ENCODE data around the gene WNT11. TPM values are rescaled to one million over a fixed set of nuclear protein-coding genes. Genes with fewer than 3 reads are reported as not detected.

Gene WNT11
- total and polyA plus RNA-seq, 2 of the 13 experiments (the other 11 are each of a cell fraction or from before 2014, with no cell fraction given) = 0.34 to 0.66 TPM

DNA sequence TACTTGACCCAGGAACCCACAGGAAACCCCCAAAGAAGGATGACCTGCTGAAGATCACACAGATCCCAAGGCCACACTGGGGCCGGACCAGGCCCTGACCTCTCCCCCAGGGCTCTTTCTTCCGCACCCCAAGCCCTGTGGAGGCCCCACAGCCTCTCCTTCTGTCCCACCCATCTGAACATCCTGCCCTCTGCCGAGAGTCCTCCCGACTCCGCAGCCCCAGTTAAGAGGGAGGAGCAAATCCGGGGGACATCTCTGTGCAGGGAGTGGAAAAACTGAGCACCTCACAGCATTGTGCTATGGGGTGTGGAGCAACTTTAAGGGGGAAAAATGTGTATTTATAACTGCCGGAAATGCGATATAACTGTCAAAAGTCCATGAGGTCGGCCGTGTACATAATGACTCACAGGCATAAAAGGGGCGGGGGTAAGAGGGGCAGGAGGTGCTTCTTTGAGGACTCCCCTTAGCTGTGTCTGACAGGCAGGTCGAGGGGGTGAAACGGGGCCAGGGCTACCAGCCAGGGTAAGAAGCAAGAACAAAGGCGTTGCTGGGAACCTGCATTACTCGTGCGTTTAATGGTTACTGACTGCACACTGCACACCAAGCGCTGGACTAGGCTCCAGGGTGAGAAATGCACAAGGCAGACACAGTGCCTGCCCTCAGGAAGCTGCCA, 57.2 kb downstream of the WNT11 start (continued):
- TF ChIP-seq, protein P1, sequence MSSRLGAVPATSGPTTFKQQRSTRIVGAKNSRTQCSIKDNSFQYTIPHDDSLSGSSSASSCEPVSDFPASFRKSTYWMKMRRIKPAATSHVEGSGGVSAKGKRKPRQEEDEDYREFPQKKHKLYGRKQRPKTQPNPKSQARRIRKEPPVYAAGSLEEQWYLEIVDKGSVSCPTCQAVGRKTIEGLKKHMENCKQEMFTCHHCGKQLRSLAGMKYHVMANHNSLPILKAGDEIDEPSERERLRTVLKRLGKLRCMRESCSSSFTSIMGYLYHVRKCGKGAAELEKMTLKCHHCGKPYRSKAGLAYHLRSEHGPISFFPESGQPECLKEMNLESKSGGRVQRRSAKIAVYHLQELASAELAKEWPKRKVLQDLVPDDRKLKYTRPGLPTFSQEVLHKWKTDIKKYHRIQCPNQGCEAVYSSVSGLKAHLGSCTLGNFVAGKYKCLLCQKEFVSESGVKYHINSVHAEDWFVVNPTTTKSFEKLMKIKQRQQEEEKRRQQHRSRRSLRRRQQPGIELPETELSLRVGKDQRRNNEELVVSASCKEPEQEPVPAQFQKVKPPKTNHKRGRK (CRISPR knock-in tag; IDR thresholded peaks at IDR 0.05) = no peak
- TF ChIP-seq ZNF263 (CRISPR knock-in tag; IDR thresholded peaks at IDR 0.05) = peak; percentile 99
- TF ChIP-seq HNRNPUL1 (IDR thresholded peaks at IDR 0.05; ENCODE audit: low read depth, low read length) = no peak
- TF ChIP-seq FOXO1 (CRISPR knock-in tag; IDR thresholded peaks at IDR 0.05) = no peak
- TF ChIP-seq ZNF543 (CRISPR knock-in tag; IDR thresholded peaks at IDR 0.05) = 0 out of 2 replicates have a peak, but pooled peaks have one; percentile 59
- TF ChIP-seq ZNF30 (CRISPR knock-in tag; IDR thresholded peaks at IDR 0.05) = no peak
- TF ChIP-seq PRMT3 (CRISPR knock-in tag; IDR thresholded peaks at IDR 0.05; ENCODE audit: borderline replicate concordance, low read depth) = no peak
- TF ChIP-seq, protein P2, sequence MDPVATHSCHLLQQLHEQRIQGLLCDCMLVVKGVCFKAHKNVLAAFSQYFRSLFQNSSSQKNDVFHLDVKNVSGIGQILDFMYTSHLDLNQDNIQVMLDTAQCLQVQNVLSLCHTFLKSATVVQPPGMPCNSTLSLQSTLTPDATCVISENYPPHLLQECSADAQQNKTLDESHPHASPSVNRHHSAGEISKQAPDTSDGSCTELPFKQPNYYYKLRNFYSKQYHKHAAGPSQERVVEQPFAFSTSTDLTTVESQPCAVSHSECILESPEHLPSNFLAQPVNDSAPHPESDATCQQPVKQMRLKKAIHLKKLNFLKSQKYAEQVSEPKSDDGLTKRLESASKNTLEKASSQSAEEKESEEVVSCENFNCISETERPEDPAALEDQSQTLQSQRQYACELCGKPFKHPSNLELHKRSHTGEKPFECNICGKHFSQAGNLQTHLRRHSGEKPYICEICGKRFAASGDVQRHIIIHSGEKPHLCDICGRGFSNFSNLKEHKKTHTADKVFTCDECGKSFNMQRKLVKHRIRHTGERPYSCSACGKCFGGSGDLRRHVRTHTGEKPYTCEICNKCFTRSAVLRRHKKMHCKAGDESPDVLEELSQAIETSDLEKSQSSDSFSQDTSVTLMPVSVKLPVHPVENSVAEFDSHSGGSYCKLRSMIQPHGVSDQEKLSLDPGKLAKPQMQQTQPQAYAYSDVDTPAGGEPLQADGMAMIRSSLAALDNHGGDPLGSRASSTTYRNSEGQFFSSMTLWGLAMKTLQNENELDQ (CRISPR knock-in tag; IDR thresholded peaks at IDR 0.05; ENCODE audit: borderline replicate concordance) = no peak
- TF ChIP-seq ZKSCAN5 (CRISPR knock-in tag; IDR thresholded peaks at IDR 0.05) = no peak
- no peak for TF ChIP-seq SP1 (IDR thresholded peaks at IDR 0.05)
- no peak for TF ChIP-seq SP1 (CRISPR knock-in tag; IDR thresholded peaks at IDR 0.05)
- TF ChIP-seq GATAD1 (CRISPR knock-in tag; IDR thresholded peaks at IDR 0.05) = no peak
- TF ChIP-seq, protein P3, sequence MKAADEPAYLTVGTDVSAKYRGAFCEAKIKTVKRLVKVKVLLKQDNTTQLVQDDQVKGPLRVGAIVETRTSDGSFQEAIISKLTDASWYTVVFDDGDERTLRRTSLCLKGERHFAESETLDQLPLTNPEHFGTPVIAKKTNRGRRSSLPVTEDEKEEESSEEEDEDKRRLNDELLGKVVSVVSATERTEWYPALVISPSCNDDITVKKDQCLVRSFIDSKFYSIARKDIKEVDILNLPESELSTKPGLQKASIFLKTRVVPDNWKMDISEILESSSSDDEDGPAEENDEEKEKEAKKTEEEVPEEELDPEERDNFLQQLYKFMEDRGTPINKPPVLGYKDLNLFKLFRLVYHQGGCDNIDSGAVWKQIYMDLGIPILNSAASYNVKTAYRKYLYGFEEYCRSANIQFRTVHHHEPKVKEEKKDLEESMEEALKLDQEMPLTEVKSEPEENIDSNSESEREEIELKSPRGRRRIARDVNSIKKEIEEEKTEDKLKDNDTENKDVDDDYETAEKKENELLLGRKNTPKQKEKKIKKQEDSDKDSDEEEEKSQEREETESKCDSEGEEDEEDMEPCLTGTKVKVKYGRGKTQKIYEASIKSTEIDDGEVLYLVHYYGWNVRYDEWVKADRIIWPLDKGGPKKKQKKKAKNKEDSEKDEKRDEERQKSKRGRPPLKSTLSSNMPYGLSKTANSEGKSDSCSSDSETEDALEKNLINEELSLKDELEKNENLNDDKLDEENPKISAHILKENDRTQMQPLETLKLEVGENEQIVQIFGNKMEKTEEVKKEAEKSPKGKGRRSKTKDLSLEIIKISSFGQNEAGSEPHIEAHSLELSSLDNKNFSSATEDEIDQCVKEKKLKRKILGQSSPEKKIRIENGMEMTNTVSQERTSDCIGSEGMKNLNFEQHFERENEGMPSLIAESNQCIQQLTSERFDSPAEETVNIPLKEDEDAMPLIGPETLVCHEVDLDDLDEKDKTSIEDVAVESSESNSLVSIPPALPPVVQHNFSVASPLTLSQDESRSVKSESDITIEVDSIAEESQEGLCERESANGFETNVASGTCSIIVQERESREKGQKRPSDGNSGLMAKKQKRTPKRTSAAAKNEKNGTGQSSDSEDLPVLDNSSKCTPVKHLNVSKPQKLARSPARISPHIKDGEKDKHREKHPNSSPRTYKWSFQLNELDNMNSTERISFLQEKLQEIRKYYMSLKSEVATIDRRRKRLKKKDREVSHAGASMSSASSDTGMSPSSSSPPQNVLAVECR (CRISPR knock-in tag; IDR thresholded peaks at IDR 0.05; ENCODE audit: borderline replicate concordance) = no peak
- no peak for TF ChIP-seq FOXJ3 (CRISPR knock-in tag; IDR thresholded peaks at IDR 0.05; ENCODE audit: borderline replicate concordance)
- TF ChIP-seq ZNF552 (CRISPR knock-in tag; IDR thresholded peaks at IDR 0.05; ENCODE audit: borderline replicate concordance) = no peak
- TF ChIP-seq, protein P4, sequence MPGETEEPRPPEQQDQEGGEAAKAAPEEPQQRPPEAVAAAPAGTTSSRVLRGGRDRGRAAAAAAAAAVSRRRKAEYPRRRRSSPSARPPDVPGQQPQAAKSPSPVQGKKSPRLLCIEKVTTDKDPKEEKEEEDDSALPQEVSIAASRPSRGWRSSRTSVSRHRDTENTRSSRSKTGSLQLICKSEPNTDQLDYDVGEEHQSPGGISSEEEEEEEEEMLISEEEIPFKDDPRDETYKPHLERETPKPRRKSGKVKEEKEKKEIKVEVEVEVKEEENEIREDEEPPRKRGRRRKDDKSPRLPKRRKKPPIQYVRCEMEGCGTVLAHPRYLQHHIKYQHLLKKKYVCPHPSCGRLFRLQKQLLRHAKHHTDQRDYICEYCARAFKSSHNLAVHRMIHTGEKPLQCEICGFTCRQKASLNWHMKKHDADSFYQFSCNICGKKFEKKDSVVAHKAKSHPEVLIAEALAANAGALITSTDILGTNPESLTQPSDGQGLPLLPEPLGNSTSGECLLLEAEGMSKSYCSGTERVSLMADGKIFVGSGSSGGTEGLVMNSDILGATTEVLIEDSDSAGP (CRISPR knock-in tag; IDR thresholded peaks at IDR 0.05; ENCODE audit: borderline replicate concordance) = no peak
- no peak for TF ChIP-seq SP4 (CRISPR knock-in tag; IDR thresholded peaks at IDR 0.05)
- no peak for TF ChIP-seq ZEB1 (IDR thresholded peaks at IDR 0.05; ENCODE audit: insufficient replicate concordance, low read depth)
- TF ChIP-seq SP140L (CRISPR knock-in tag; IDR thresholded peaks at IDR 0.05; ENCODE audit: borderline replicate concordance) = no peak
- TF ChIP-seq ZNF337 (CRISPR knock-in tag; IDR thresholded peaks at IDR 0.05; ENCODE audit: borderline replicate concordance, low read depth) = no peak
- no peak for TF ChIP-seq SMAD1 (CRISPR knock-in tag; IDR thresholded peaks at IDR 0.05; ENCODE audit: borderline replicate concordance, low read depth)
